ENCODE results near the gene GTF2IRD1. TPM values are rescaled to one million over a fixed set of nuclear protein-coding genes. Genes with fewer than 3 reads are reported as not detected.
A peak's percentile ranks its signal among the peaks of the same experiment; 100 is the strongest.

Gene GTF2IRD1
- total RNA-seq, 1 donor from 2014 or later, result 0.67 TPM

DNA sequence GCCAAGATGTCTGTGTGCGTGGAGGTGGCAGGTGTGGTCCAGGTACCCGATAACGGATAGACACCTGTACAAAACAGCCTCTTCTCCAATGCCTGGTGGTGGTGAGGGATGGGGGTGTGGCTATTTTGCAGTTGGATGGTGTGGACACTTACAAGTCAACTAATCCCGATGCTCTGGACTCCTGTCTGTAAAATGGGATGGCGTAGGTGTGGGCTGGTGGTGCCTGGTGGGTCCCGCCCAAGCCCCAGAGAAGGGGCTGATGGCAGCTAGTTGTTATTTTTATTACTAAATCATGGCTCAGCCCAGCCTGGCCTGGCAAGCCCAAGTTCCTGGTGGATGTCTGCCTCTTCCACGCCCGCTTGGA lies 22.3 kb downstream of the GTF2IRD1 start:
- no peaks in the 10 kb centered on the region for H3K36me3 Mint-ChIP-seq (ENCODE audit: low read depth)
- ChIA-PET CTCF (no interaction called here), POLR2A (no interaction called here)
- no peaks in the 10 kb centered on the region for H3K9me3 Mint-ChIP-seq
- TF ChIP-seq, protein P1, sequence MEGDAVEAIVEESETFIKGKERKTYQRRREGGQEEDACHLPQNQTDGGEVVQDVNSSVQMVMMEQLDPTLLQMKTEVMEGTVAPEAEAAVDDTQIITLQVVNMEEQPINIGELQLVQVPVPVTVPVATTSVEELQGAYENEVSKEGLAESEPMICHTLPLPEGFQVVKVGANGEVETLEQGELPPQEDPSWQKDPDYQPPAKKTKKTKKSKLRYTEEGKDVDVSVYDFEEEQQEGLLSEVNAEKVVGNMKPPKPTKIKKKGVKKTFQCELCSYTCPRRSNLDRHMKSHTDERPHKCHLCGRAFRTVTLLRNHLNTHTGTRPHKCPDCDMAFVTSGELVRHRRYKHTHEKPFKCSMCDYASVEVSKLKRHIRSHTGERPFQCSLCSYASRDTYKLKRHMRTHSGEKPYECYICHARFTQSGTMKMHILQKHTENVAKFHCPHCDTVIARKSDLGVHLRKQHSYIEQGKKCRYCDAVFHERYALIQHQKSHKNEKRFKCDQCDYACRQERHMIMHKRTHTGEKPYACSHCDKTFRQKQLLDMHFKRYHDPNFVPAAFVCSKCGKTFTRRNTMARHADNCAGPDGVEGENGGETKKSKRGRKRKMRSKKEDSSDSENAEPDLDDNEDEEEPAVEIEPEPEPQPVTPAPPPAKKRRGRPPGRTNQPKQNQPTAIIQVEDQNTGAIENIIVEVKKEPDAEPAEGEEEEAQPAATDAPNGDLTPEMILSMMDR (IDR thresholded peaks at IDR 0.05), result no peak
- H3K27me3 Mint-ChIP-seq, result peaks cover 4% of the 10 kb centered on the region
- no peak for ATAC-seq (ENCODE audit: low read depth)
- intact Hi-C loops (cut with micrococcal nuclease), result no loop called here
- H3K27ac Mint-ChIP-seq, result no peak overlapping the region
- H3K4me1 Mint-ChIP-seq, result peaks cover 28% of the 10 kb centered on the region
- no peak overlapping the region for H3K4me3 Mint-ChIP-seq
- DNase-seq, result no peak

DNA sequence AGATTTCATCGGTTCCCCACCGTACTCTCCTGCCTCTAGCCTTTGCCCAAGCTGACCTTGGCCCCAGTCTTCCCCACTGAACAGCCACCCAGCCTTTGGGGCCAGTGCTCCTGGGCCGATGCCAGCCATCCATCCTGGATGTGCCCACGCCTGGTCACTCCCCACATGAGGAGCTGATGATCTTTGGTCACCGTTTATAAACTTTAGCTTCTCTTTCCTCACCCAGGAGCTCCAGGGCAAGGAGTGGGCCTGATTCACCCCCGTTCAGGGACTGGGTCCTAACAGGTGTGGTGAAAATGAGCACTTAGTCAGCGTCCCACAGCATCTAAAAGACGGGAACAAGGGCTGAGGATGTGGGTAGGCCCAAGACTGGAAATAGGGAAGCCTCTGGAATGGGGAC lies 22.9 kb downstream of the GTF2IRD1 start:
- Mint-ChIP-seq H3K27ac (no peak overlapping the region), H3K36me3 (ENCODE audit: low read depth) (no peaks in the 10 kb centered on the region), H3K27me3 (peaks cover 9% of the 10 kb centered on the region), H3K9me3 (no peaks in the 10 kb centered on the region), H3K4me3 (no peak overlapping the region), H3K4me1 (peaks cover 34% of the 10 kb centered on the region)
- ChIA-PET CTCF (no interaction called here), POLR2A (no interaction called here)
- ATAC-seq (ENCODE audit: low read depth) (no peak), DNase-seq (no peak)
- intact Hi-C loops (cut with micrococcal nuclease), result no loop called here
- TF ChIP-seq, protein P1 (IDR thresholded peaks at IDR 0.05), result no peak

DNA sequence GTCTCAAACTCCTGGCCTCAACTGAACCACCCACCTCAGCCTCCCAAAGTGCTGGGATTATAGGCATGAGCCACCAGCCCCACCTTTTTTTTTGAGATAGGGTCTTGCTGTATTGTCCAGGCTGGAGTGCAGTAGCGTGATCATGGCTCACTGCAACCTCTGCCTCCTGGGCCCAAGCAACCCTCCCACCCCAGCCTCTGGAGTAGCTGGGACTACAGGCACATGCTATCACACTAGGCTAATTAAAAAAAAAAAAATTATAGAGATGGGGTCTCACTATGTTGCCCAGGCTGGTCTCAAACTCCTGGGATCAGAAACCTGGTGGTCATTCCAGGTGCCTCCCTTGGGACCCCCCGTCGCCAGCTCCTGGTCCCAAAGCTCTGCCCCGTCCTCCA lies 25.0 kb downstream of the GTF2IRD1 start:
- H3K36me3 Mint-ChIP-seq (ENCODE audit: low read depth), result no peaks in the 10 kb centered on the region
- TF ChIP-seq, protein P1 (IDR thresholded peaks at IDR 0.05), result no peak
- no peak for ATAC-seq (ENCODE audit: low read depth)
- ChIA-PET CTCF (no interaction called here), POLR2A (no interaction called here)
- no peak overlapping the region for H3K27ac Mint-ChIP-seq
- peaks cover 15% of the 10 kb centered on the region for H3K27me3 Mint-ChIP-seq
- DNase-seq, result no peak
- H3K4me3 Mint-ChIP-seq, result no peak overlapping the region
- intact Hi-C loops (cut with micrococcal nuclease), result no loop called here
- peaks cover 34% of the 10 kb centered on the region for H3K4me1 Mint-ChIP-seq
- no peaks in the 10 kb centered on the region for H3K9me3 Mint-ChIP-seq

DNA sequence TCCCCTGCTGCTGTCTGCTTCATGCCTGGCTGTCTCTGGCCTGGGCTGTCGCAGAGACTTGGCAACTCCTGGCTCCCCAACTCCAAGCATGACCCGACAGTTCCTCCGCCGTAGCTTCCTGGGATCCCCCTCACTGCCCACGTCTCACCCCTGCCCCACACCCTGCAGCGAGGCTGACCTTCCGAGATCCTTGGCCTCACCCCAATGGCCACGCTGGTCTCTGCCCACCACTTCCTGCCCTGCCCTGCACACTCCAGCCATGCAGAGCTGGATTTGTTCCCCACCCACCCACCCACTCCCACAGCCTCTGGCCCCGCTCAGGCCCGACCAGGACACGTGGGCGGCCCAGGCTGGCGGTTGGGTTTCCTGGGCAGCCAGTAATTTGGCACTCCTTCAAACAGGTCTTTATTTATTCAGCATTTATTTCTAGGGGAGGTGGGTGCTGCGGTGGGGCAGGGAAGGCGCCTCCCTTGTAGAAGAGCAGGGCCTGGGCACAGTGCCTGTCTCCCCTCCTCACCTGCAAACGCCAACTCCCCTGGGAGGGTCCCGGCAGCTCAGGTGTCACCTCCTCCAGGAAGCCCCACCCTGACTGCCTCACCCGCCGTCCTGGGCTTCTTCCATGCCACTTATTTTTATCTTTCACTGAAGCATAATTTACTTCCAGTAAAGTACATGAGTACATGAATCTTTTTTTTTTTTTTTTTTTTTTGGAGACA lies 25.5 kb downstream of the GTF2IRD1 start:
- no peaks in the 10 kb centered on the region for H3K36me3 Mint-ChIP-seq (ENCODE audit: low read depth)
- CTCF ChIA-PET, result no interaction called here
- TF ChIP-seq, protein P1 (IDR thresholded peaks at IDR 0.05), result no peak
- DNase-seq, result no peak
- POLR2A ChIA-PET, result interaction anchor here (0.7 kb wide), 1 partner anchor 101 kb away, joined by 3 read pairs; no protein-coding TSS in a partner anchor
- H3K27me3 Mint-ChIP-seq, result peaks cover 15% of the 10 kb centered on the region
- no peak overlapping the region for H3K27ac Mint-ChIP-seq
- ATAC-seq (ENCODE audit: low read depth), result no peak
- no peak overlapping the region for H3K4me3 Mint-ChIP-seq
- no peaks in the 10 kb centered on the region for H3K9me3 Mint-ChIP-seq
- H3K4me1 Mint-ChIP-seq, result peaks cover 34% of the 10 kb centered on the region
- intact Hi-C loops (cut with micrococcal nuclease), result no loop called here

DNA sequence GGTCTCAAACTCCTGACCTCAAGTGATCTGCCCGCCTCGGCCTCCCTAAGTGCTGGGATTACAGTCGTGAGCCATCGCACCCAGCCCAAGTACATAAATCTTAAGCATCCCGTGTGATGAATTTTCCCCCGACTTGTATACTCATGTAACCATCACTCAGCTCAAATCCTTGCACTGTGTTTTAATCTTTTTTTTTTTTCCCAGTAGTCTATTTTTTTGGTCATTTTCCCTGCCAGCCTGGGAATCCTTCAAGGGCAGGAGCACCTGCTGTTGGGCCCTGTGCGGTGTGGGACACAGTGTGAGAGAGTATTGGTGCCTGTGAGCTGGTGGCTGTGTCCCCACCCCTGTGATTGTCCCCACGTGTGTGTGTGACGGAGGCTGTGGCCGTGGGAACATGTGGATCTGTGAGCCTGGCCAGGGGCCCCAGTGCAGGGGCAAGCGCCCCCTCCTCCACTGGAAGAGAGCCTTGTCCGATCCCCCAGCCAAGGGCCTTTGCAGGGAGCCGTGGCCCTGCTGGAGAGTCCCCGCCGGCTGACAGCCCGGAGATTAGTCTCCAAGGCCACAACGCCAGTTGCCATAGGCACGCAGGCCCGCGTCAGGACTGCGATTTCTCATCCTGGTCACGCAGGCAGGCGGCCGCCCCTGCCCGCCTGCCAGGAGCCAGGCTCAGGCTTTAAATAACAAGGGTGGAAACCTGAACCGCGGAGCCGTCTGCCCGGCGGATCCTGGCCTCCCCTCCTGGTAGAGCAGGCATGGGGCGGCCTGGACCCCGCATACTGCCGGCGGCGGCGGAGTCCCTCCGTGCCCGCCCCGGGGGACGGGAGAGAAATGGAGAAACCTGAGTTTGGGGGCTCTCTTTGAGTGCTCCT lies 26.5 kb downstream of the GTF2IRD1 start:
- POLR2A ChIA-PET, result interaction anchor here (0.5 to 0.6 kb wide), 2 partner anchors 15 to 380 kb away, joined by 3 to 4 read pairs; no protein-coding TSS in a partner anchor
- peak; percentile 22 for DNase-seq
- peaks cover 15% of the 10 kb centered on the region for H3K27me3 Mint-ChIP-seq

More for the DNA sequence above, 26.5 kb downstream of the GTF2IRD1 start:
- Mint-ChIP-seq H3K9me3 (no peaks in the 10 kb centered on the region), H3K36me3 (ENCODE audit: low read depth) (no peaks in the 10 kb centered on the region), H3K27ac (no peak overlapping the region), H3K4me1 (peaks cover 34% of the 10 kb centered on the region), H3K4me3 (peak overlapping the region; percentile 24)
- intact Hi-C loops (cut with micrococcal nuclease), result no loop called here
- TF ChIP-seq, protein P1 (IDR thresholded peaks at IDR 0.05), result no peak
- CTCF ChIA-PET, result no interaction called here
- no peak for ATAC-seq (ENCODE audit: low read depth)
